ENCODE measurements around the gene MAB21L3. TPM values are rescaled to one million over a fixed set of nuclear protein-coding genes. Genes with fewer than 3 reads are reported as not detected.

Gene MAB21L3
- total and polyA plus RNA-seq, 2 experiments from 2014 or later = not detected

DNA sequence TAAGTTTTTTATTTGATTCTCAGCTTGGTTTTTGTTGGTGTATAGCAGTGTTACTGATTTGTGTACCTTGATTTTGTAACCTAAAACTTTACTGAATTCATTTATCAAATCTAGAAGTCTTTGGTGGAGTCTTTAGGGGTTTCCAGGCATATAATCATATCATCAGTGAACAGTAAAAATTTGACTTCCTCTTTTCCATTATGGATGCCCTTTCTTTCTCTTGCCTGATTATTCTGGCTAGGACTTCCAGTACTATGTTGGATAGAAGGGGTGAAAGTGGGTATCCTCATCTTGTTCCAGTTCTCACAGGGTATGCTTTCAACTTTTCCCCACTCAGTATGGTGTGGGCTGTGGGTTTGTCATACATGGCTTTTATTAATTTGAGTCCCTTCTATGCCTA is 23.6 kb upstream of the MAB21L3 start:
- H3F3A ChIP-seq (replicated peaks; ENCODE audit: low read depth) = no peaks in the 10 kb centered on the region
- Mint-ChIP-seq H3K4me1 (no peaks in the 10 kb centered on the region), H3K36me3 (ENCODE audit: low read depth) (no peaks in the 10 kb centered on the region; the same call in 2 of the 3 replicates), H3K9me3 (peaks cover 16% of the 10 kb centered on the region), H3K4me3 (no peak overlapping the region), H3K27ac (no peak overlapping the region), H3K27me3 (ENCODE audit: insufficient read depth, low read depth, poor library complexity) (peaks cover 2% of the 10 kb centered on the region)
- peaks cover 5% of the 10 kb centered on the region; the same call in 1 of the 2 replicates for H3K9me2 ChIP-seq (ENCODE audit: insufficient read depth)
- H2AFZ ChIP-seq = no peak overlapping the region
- no peak overlapping the region for H3K27ac ChIP-seq (ENCODE audit: low read depth)
- DNase-seq (ENCODE audit: low spot score) = no peak
- no peaks in the 10 kb centered on the region for H3K79me2 ChIP-seq (replicated peaks; ENCODE audit: insufficient read depth)
- ATAC-seq = no peak
- H3K4me1 ChIP-seq (ENCODE audit: insufficient read depth) = no peaks in the 10 kb centered on the region
- no peaks in the 10 kb centered on the region for H3K27me3 ChIP-seq (ENCODE audit: insufficient read depth)
- no peak for TF ChIP-seq EZH2 (IDR thresholded peaks at IDR 0.05; ENCODE audit: low read depth, unreplicated experiment)
- no peak for TF ChIP-seq POLR2AphosphoS5 (IDR thresholded peaks at IDR 0.05; ENCODE audit: low read depth)
- TF ChIP-seq, protein P1, sequence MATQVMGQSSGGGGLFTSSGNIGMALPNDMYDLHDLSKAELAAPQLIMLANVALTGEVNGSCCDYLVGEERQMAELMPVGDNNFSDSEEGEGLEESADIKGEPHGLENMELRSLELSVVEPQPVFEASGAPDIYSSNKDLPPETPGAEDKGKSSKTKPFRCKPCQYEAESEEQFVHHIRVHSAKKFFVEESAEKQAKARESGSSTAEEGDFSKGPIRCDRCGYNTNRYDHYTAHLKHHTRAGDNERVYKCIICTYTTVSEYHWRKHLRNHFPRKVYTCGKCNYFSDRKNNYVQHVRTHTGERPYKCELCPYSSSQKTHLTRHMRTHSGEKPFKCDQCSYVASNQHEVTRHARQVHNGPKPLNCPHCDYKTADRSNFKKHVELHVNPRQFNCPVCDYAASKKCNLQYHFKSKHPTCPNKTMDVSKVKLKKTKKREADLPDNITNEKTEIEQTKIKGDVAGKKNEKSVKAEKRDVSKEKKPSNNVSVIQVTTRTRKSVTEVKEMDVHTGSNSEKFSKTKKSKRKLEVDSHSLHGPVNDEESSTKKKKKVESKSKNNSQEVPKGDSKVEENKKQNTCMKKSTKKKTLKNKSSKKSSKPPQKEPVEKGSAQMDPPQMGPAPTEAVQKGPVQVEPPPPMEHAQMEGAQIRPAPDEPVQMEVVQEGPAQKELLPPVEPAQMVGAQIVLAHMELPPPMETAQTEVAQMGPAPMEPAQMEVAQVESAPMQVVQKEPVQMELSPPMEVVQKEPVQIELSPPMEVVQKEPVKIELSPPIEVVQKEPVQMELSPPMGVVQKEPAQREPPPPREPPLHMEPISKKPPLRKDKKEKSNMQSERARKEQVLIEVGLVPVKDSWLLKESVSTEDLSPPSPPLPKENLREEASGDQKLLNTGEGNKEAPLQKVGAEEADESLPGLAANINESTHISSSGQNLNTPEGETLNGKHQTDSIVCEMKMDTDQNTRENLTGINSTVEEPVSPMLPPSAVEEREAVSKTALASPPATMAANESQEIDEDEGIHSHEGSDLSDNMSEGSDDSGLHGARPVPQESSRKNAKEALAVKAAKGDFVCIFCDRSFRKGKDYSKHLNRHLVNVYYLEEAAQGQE (IDR thresholded peaks at IDR 0.05; ENCODE audit: unreplicated experiment) = no peak
- TF ChIP-seq, protein P2, sequence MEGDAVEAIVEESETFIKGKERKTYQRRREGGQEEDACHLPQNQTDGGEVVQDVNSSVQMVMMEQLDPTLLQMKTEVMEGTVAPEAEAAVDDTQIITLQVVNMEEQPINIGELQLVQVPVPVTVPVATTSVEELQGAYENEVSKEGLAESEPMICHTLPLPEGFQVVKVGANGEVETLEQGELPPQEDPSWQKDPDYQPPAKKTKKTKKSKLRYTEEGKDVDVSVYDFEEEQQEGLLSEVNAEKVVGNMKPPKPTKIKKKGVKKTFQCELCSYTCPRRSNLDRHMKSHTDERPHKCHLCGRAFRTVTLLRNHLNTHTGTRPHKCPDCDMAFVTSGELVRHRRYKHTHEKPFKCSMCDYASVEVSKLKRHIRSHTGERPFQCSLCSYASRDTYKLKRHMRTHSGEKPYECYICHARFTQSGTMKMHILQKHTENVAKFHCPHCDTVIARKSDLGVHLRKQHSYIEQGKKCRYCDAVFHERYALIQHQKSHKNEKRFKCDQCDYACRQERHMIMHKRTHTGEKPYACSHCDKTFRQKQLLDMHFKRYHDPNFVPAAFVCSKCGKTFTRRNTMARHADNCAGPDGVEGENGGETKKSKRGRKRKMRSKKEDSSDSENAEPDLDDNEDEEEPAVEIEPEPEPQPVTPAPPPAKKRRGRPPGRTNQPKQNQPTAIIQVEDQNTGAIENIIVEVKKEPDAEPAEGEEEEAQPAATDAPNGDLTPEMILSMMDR (conservative IDR thresholded peaks at IDR 0.05; ENCODE audit: low read depth in 2 of 2) = no peak
- TF ChIP-seq, protein P3, sequence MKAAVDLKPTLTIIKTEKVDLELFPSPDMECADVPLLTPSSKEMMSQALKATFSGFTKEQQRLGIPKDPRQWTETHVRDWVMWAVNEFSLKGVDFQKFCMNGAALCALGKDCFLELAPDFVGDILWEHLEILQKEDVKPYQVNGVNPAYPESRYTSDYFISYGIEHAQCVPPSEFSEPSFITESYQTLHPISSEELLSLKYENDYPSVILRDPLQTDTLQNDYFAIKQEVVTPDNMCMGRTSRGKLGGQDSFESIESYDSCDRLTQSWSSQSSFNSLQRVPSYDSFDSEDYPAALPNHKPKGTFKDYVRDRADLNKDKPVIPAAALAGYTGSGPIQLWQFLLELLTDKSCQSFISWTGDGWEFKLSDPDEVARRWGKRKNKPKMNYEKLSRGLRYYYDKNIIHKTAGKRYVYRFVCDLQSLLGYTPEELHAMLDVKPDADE (IDR thresholded peaks at IDR 0.05) = no peak
- no peak for TF ChIP-seq ZNF331 (CRISPR knock-in tag; IDR thresholded peaks at IDR 0.05; ENCODE audit: low read depth)
- TF ChIP-seq NANOG (IDR thresholded peaks at IDR 0.05; ENCODE audit: borderline replicate concordance) = no peak
- TF ChIP-seq JUNB (IDR thresholded peaks at IDR 0.05; ENCODE audit: unreplicated experiment) = no peak
- no peak for TF ChIP-seq ZNF114 (CRISPR knock-in tag; IDR thresholded peaks at IDR 0.05)
- no peak for TF ChIP-seq EZH2phosphoT487 (IDR thresholded peaks at IDR 0.05; ENCODE audit: unreplicated experiment)
- TF ChIP-seq STAT1 (IDR thresholded peaks at IDR 0.05; ENCODE audit: unreplicated experiment) = no peak
- TF ChIP-seq, protein P4, sequence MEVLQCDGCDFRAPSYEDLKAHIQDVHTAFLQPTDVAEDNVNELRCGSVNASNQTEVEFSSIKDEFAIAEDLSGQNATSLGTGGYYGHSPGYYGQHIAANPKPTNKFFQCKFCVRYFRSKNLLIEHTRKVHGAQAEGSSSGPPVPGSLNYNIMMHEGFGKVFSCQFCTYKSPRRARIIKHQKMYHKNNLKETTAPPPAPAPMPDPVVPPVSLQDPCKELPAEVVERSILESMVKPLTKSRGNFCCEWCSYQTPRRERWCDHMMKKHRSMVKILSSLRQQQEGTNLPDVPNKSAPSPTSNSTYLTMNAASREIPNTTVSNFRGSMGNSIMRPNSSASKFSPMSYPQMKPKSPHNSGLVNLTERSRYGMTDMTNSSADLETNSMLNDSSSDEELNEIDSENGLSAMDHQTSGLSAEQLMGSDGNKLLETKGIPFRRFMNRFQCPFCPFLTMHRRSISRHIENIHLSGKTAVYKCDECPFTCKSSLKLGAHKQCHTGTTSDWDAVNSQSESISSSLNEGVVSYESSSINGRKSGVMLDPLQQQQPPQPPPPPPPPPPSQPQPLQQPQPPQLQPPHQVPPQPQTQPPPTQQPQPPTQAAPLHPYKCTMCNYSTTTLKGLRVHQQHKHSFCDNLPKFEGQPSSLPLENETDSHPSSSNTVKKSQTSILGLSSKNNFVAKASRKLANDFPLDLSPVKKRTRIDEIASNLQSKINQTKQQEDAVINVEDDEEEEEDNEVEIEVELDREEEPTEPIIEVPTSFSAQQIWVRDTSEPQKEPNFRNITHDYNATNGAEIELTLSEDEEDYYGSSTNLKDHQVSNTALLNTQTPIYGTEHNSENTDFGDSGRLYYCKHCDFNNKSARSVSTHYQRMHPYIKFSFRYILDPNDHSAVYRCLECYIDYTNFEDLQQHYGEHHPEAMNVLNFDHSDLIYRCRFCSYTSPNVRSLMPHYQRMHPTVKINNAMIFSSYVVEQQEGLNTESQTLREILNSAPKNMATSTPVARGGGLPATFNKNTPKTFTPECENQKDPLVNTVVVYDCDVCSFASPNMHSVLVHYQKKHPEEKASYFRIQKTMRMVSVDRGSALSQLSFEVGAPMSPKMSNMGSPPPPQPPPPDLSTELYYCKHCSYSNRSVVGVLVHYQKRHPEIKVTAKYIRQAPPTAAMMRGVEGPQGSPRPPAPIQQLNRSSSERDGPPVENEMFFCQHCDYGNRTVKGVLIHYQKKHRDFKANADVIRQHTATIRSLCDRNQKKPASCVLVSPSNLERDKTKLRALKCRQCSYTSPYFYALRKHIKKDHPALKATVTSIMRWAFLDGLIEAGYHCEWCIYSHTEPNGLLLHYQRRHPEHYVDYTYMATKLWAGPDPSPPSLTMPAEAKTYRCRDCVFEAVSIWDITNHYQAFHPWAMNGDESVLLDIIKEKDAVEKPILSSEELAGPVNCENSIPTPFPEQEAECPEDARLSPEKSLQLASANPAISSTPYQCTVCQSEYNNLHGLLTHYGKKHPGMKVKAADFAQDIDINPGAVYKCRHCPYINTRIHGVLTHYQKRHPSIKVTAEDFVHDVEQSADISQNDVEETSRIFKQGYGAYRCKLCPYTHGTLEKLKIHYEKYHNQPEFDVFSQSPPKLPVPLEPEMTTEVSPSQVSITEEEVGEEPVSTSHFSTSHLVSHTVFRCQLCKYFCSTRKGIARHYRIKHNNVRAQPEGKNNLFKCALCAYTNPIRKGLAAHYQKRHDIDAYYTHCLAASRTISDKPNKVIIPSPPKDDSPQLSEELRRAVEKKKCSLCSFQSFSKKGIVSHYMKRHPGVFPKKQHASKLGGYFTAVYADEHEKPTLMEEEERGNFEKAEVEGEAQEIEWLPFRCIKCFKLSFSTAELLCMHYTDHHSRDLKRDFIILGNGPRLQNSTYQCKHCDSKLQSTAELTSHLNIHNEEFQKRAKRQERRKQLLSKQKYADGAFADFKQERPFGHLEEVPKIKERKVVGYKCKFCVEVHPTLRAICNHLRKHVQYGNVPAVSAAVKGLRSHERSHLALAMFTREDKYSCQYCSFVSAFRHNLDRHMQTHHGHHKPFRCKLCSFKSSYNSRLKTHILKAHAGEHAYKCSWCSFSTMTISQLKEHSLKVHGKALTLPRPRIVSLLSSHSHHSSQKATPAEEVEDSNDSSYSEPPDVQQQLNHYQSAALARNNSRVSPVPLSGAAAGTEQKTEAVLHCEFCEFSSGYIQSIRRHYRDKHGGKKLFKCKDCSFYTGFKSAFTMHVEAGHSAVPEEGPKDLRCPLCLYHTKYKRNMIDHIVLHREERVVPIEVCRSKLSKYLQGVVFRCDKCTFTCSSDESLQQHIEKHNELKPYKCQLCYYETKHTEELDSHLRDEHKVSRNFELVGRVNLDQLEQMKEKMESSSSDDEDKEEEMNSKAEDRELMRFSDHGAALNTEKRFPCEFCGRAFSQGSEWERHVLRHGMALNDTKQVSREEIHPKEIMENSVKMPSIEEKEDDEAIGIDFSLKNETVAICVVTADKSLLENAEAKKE (CRISPR knock-in tag; IDR thresholded peaks at IDR 0.05) = no peak
- TF ChIP-seq CREB1 (CRISPR knock-in tag; IDR thresholded peaks at IDR 0.05; ENCODE audit: low read depth) = no peak
- no peak overlapping the region for H3K4me3 ChIP-seq
- H4K20me1 ChIP-seq (replicated peaks; ENCODE audit: insufficient read depth) = no peaks in the 10 kb centered on the region
- H3K4me2 ChIP-seq = no peak overlapping the region
- H3K36me3 ChIP-seq (ENCODE audit: insufficient read depth) = no peaks in the 10 kb centered on the region

Measured in GM23338 (cell line).